Vagina (tissue), 2 donors: Measurements from ENCODE around the gene FBH1. TPM values are rescaled to one million over a fixed set of nuclear protein-coding genes. Genes with fewer than 3 reads are reported as not detected.
"Not testable (repeated sequence)": the region's sequence is repeated elsewhere in the genome, so short reads cannot be mapped to it uniquely, and the experiment has no call there.

Experiments used
- DNase-seq, 2 donors: peaks; one replicate each; pipeline ENCODE4 v3.0.0-alpha.2; 2017; ENCODE audit errors: extremely low spot score in 2 of 2
- H3K27ac ChIP-seq: fragments of 200-600 bp; sonication (generic); one replicate; pipeline ENCODE4 v1.5.1; 2019
- H3K27me3 ChIP-seq: fragments of 200-600 bp; sonication (generic); one replicate; pipeline ENCODE4 v1.5.1; 2019
- H3K36me3 ChIP-seq, 2 donors: fragments of 200-600 bp; sonication (generic); one replicate each; pipeline ENCODE4 v1.5.1; 2017 to 2019
- H3K4me1 ChIP-seq: fragments of 200-600 bp; sonication (generic); one replicate; pipeline ENCODE4 v1.5.1; 2019
- H3K4me3 ChIP-seq, 2 donors: fragments of 200-600 bp; sonication (generic); 1 replicate in 1 of 2; 2 replicates in 1 of 2; pipeline ENCODE4 v1.5.1; 2016 to 2019
- H3K9me3 ChIP-seq: fragments of 200-600 bp; sonication (generic); one replicate; pipeline ENCODE4 v1.5.1; 2019
- POLR2A ChIP-seq, 2 donors: fragments of 450-650 bp; IDR thresholded peaks; one replicate each; pipeline ENCODE4 v1.6.1; 2017; ENCODE audit warnings: antibody characterized with exemption in 2 of 2, mild to moderate bottlenecking in 2 of 2, moderate library complexity in 2 of 2
- POLR2AphosphoS5 ChIP-seq, 2 donors: sonication (generic); formaldehyde crosslinking; IDR thresholded peaks; one replicate each; pipeline ENCODE4 v1.9.0; 2017; ENCODE audit warnings: antibody characterized with exemption in 2 of 2, mild to moderate bottlenecking in 2 of 2, low read depth in 1 of 2; ENCODE audit not compliant: insufficient read depth in 1 of 2
- intact Hi-C: fragments of 100-400 bp; cut with DNase I; formaldehyde crosslinking; loops from one replicate; pipeline ENCODE4 v1.15.1; 2023
- total RNA-seq: library from RNA; depleted of rRNA; stranded (reverse); fragments of >200 nt; gene quantifications from one replicate; pipeline ENCODE4 v1.2.3, GENCODE V29; 2016
- TF ChIP-seq, protein P1 (sequence below), 3 experiments: fragments of 450-650 bp in 2 of 3; fragments of 200-600 bp in 1 of 3; sonication (generic) in 1 of 3; IDR thresholded peaks; one replicate each; pipeline ENCODE4 v1.5.1; 2017 to 2019; ENCODE audit warnings: antibody characterized with exemption in 3 of 3, mild to moderate bottlenecking in 2 of 3, moderate library complexity in 2 of 3

The FBH1 gene
- total RNA-seq, 1 donor from 2014 or later = 108 TPM

DNA sequence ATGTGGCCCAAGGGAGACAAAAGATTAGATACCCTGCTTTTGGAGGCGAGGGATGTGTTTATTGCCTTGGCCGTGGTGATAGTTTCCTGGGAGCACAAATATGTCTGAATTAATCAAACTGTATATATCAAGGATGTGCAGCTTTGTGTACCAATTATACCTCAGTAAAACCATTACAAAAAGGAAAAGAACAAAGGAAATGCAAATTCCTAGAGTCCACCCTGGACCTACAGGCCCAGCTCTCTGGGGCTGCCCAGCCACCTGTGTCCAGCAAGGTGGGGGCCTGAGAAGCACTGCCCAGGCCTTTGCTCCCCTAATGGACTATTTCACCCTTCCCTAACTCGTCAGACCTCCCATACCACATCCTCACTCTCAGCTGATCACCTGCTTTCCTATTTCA, 20.9 kb upstream of the FBH1 start:
- Histone ChIP-seq H3K4me3 (no peak overlapping the region), H3K27ac (no peak overlapping the region), H3K4me1 (no peaks in the 10 kb centered on the region), H3K36me3 (no peaks in the 10 kb centered on the region), H3K9me3 (no peaks in the 10 kb centered on the region), H3K27me3 (no peaks in the 10 kb centered on the region)
- intact Hi-C loops = no loop called here
- TF ChIP-seq, protein P1, sequence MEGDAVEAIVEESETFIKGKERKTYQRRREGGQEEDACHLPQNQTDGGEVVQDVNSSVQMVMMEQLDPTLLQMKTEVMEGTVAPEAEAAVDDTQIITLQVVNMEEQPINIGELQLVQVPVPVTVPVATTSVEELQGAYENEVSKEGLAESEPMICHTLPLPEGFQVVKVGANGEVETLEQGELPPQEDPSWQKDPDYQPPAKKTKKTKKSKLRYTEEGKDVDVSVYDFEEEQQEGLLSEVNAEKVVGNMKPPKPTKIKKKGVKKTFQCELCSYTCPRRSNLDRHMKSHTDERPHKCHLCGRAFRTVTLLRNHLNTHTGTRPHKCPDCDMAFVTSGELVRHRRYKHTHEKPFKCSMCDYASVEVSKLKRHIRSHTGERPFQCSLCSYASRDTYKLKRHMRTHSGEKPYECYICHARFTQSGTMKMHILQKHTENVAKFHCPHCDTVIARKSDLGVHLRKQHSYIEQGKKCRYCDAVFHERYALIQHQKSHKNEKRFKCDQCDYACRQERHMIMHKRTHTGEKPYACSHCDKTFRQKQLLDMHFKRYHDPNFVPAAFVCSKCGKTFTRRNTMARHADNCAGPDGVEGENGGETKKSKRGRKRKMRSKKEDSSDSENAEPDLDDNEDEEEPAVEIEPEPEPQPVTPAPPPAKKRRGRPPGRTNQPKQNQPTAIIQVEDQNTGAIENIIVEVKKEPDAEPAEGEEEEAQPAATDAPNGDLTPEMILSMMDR (IDR thresholded peaks at IDR 0.05) = no peak
- TF ChIP-seq POLR2A (IDR thresholded peaks at IDR 0.05) (no peak), POLR2AphosphoS5 (IDR thresholded peaks at IDR 0.05; ENCODE audit: insufficient read depth in 1 of 2, low read depth in 1 of 2) (no peak)
- DNase-seq = no peak

DNA sequence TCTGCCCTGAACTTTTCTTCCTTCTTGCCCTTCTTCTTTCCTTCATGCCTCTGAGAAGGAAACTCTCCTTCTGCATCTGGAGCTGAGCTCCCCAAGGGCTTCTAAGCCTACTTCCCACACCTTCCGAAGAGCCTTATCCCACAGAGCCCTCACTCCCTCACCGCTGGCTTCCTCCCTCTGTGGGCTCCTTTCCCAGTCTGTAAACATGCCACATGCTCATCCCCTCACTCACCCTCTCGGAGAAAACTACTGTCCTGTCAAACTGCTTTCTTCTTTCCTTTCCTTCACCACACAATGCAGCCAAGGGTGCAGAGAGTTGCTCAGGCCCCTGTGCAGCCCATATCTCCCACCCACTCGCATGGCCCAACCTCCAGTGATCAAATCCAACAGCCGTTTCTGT, 18.4 kb upstream of the FBH1 start:
- no peaks in the 10 kb centered on the region for H3K27me3 ChIP-seq
- peaks cover 10% of the 10 kb centered on the region for H3K4me1 ChIP-seq
- peaks cover 0 to 9% of the 10 kb centered on the region in 2 donors for H3K36me3 ChIP-seq
- no peak overlapping the region for H3K4me3 ChIP-seq
- H3K27ac ChIP-seq = no peak overlapping the region
- H3K9me3 ChIP-seq = no peaks in the 10 kb centered on the region
- intact Hi-C loops = loop anchor here (10.0 kb wide), 1 partner anchor 57 kb away; the partner anchor contains the start of gene GDI2
- TF ChIP-seq POLR2AphosphoS5 (IDR thresholded peaks at IDR 0.05; ENCODE audit: insufficient read depth in 1 of 2, low read depth in 1 of 2) = no peak
- TF ChIP-seq, protein P1 (IDR thresholded peaks at IDR 0.05) = no peak
- no peak for TF ChIP-seq POLR2A (IDR thresholded peaks at IDR 0.05)
- DNase-seq = no peak

- Histone ChIP-seq H3K4me1 (peaks cover 13% of the 10 kb centered on the region), H3K27ac (no peak overlapping the region), H3K4me3 (no peak overlapping the region), H3K36me3 (peaks cover 0 to 23% of the 10 kb centered on the region in 2 donors), H3K27me3 (no peaks in the 10 kb centered on the region), H3K9me3 (no peaks in the 10 kb centered on the region)
- no peak for DNase-seq
- no peak for TF ChIP-seq POLR2A (IDR thresholded peaks at IDR 0.05)
- TF ChIP-seq, protein P1 (IDR thresholded peaks at IDR 0.05) = peak; percentile 68 to 80 (median 70)
- TF ChIP-seq POLR2AphosphoS5 (IDR thresholded peaks at IDR 0.05; ENCODE audit: insufficient read depth in 1 of 2, low read depth in 1 of 2) = peak in 1 of 2 donors; percentile 18
- intact Hi-C loops = loop anchor here (10.0 kb wide), 1 partner anchor 59 kb away; the partner anchor contains the start of gene GDI2
Observed at GRCh38 chr10:5873515-5873995, 16.5 kb upstream of the FBH1 start.

GRCh38 chr10:5876181-5876768, 13.8 kb upstream of the FBH1 start:
- peaks cover 0 to 33% of the 10 kb centered on the region in 2 donors for H3K36me3 ChIP-seq
- H3K4me1 ChIP-seq = peaks cover 13% of the 10 kb centered on the region
- peak overlapping the region; percentile 69 for H3K27ac ChIP-seq
- TF ChIP-seq POLR2A (IDR thresholded peaks at IDR 0.05) (no peak), POLR2AphosphoS5 (IDR thresholded peaks at IDR 0.05; ENCODE audit: insufficient read depth in 1 of 2, low read depth in 1 of 2) (no peak)
- TF ChIP-seq, protein P1 (IDR thresholded peaks at IDR 0.05) = no peak
- H3K27me3 ChIP-seq = no peaks in the 10 kb centered on the region
- H3K9me3 ChIP-seq = no peaks in the 10 kb centered on the region
- no peak for DNase-seq
- no peak overlapping the region for H3K4me3 ChIP-seq
- intact Hi-C loops = loop anchor here (10.0 kb wide), 1 partner anchor 61 kb away; the partner anchor contains the start of gene GDI2

DNA sequence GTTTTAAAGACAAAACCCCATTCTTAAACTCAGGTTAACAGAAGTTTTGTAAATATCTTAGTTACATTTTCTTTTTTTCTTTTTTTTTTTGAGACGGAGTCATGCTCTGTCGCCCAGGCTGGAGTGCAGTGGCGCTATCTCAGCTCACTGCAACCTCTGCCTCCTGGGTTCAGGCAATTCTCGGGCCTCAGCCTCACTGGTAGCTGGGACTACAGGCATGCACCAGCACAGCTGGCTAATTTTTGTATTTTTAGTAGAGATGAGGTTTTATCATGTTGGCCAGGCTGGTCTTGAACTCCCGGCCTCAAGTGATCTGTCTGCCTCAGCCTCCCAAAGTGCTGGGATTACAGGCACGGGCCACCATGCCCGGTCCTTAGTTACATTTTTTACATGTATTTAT, 13.0 kb upstream of the FBH1 start:
- H3K27ac ChIP-seq = peak overlapping the region; percentile 69
- intact Hi-C loops = loop anchor here (10.0 kb wide), 1 partner anchor 62 kb away; the partner anchor contains the start of gene GDI2
- peaks cover 0 to 39% of the 10 kb centered on the region in 2 donors for H3K36me3 ChIP-seq
- not testable (repeated sequence) for H3K9me3 ChIP-seq, DNase-seq, H3K27me3 ChIP-seq, H3K4me3 ChIP-seq
- peaks cover 13% of the 10 kb centered on the region for H3K4me1 ChIP-seq
